ENCODE data around the gene GLTP.

- TF ChIP-seq CTCF (conservative IDR thresholded peaks at IDR 0.05 in 1 of 2, IDR thresholded peaks at IDR 0.05 in 1 of 2; ENCODE audit: extremely low read depth in 1 of 2, insufficient read depth in 1 of 2, low read depth in 1 of 2, low read length in 2 of 2) (no peak), EZH2 (IDR thresholded peaks at IDR 0.05; ENCODE audit: borderline replicate concordance, low read length) (no peak)
These were observed 33.1 kb downstream of the GLTP start for GRCh38 chr12:109847142-109847735.

Measured in mammary epithelial cell (primary cell).